Heart right ventricle (tissue), 16 donors: ENCODE data around the gene ITPR2. TPM values are rescaled to one million over a fixed set of nuclear protein-coding genes. Genes with fewer than 3 reads are reported as not detected.

ENCODE experiments used
- ATAC-seq, 8 donors: fragments of 200-7000 bp; cut with Tn5 transposase; one replicate each; pipeline ENCODE4 v1.9.1; 2020; ENCODE audit warnings: mild to moderate bottlenecking in 8 of 8, moderate library complexity in 8 of 8, moderate number of reproducible peaks in 1 of 8
- DNase-seq, 2 donors: peaks; one replicate each; pipeline ENCODE4 v3.0.0-alpha.2; 2020
- H3K27ac ChIP-seq, 10 donors: fragments of 200-600 bp; sonication (generic) in 2 of 10; one replicate each; pipeline versions ENCODE4 v1.5.0 to v1.8.0; 2020 to 2022; ENCODE audit warnings: mild to moderate bottlenecking in 3 of 10
- H3K27me3 ChIP-seq, 7 donors: fragments of 200-600 bp; one replicate each; pipeline ENCODE4 v1.8.0; 2021 to 2022; ENCODE audit warnings: mild to moderate bottlenecking in 2 of 7
- H3K36me3 ChIP-seq, 9 donors: fragments of 200-600 bp; sonication (generic) in 1 of 9; one replicate each; pipeline versions ENCODE4 v1.5.0 to v1.8.0; 2020 to 2022; ENCODE audit warnings: mild to moderate bottlenecking in 2 of 9
- H3K4me1 ChIP-seq, 9 donors: fragments of 200-600 bp; sonication (generic) in 1 of 9; one replicate each; pipeline versions ENCODE4 v1.5.0 to v1.8.0; 2020 to 2022; ENCODE audit warnings: mild to moderate bottlenecking in 4 of 9
- H3K4me3 ChIP-seq, 10 donors: fragments of 200-600 bp; sonication (generic) in 2 of 10; one replicate each; pipeline versions ENCODE4 v1.5.0 to v1.8.0; 2020 to 2022; ENCODE audit warnings: mild to moderate bottlenecking in 7 of 10, moderate library complexity in 2 of 10
- H3K9me3 ChIP-seq, 11 donors: fragments of 200-600 bp in 10 of 11; sonication (generic) in 2 of 11; one replicate each; pipeline versions ENCODE4 v1.5.0 to v1.8.0; 2013 to 2022; ENCODE audit warnings: mild to moderate bottlenecking in 2 of 11, control low read depth in 1 of 11, moderate library complexity in 1 of 11
- WGBS, 2 donors: extraction: QIAGEN DNeasy Blood & Tissue Kit; methylation state at CpG; one replicate each; pipeline ENCODE4 v1.1.7; 2013; ENCODE audit warnings: inconsistent platforms in 1 of 2; 5-methylcytosine and 5-hydroxymethylcytosine counted together
- intact Hi-C, 10 donors: fragments of 100-400 bp; cut with DNase I; formaldehyde crosslinking; loops; one replicate each; pipeline versions ENCODE4 v1.11.1 to v1.14.2; 2022
- polyA plus RNA-seq, 2 donors: library from polyadenylated mRNA; stranded (reverse); fragments of 200-250 nt; gene quantifications; one replicate each; pipeline ENCODE4 v1.2.3, GENCODE V29; 2013
- total RNA-seq, 10 donors: library from RNA; stranded (reverse); fragmentation: NEBNext Ultra II Directional in 3 of 10; extraction: Animal tissue kit (Norgen Biotek cat#: 25700) in 3 of 10; gene quantifications; one replicate each; pipeline versions ENCODE4 v1.2.1 to v1.2.4, GENCODE V29; 2021 to 2023
- TF ChIP-seq, protein P1 (sequence below), 9 donors: fragments of 200-600 bp; sonication (generic) in 2 of 9; IDR thresholded peaks; one replicate each; pipeline versions ENCODE4 v1.5.0 to v1.8.0; 2021 to 2022; ENCODE audit warnings: antibody characterized with exemption in 9 of 9, mild to moderate bottlenecking in 5 of 9, moderate library complexity in 1 of 9
- donor health status: Arrhythmogenic right ventricular cardiomyopathy.
- donor health status: ischemic (EF 13 %, LVEDD 7.1; RV severe dilation, severe dysfunction).
- donor health status: healthy with polysubstance abuse.
- donor health status: DM: no; HTN: yes; CAD: no.
- donor health status: DM: no; HTN: no; CAD: no.
- donor health status: ischemic (EF 25% LVEDD 6.9; RV normal size, moderate dysfunction).
- donor health status: ischemic (EF 25% LVEDD 5.7; RV mildly dilated, moderate dysfunction).
- donor health status: healthy.
- donor health status: DM: yes; HTN: yes; CAD: no.
- donor health status: Ischemic cardiomyopathy.
- donor health status: ischemic (EF 35%, LVEDD 5.7; RV mildly dilated, moderate dysfunction).
- donor health status: nonischemic (EF 11% LVEDD 7.7; RV severe dilation, severe dysfunction).
- donor health status: DM: yes; HTN: yes; CAD: no.
- donor health status: PGD.
- donor health status: ischemic (EF 29% LVEDD 5.4; RV normal size, mild dysfunction).
- donor health status: nonischemic (EF 23%, LVEDD 6.1; RV moderate dilation, normal function).

The ITPR2 gene
- total and polyA plus RNA-seq, 12 donors: 2.0 to 18.9 (median 14.3) TPM

DNA sequence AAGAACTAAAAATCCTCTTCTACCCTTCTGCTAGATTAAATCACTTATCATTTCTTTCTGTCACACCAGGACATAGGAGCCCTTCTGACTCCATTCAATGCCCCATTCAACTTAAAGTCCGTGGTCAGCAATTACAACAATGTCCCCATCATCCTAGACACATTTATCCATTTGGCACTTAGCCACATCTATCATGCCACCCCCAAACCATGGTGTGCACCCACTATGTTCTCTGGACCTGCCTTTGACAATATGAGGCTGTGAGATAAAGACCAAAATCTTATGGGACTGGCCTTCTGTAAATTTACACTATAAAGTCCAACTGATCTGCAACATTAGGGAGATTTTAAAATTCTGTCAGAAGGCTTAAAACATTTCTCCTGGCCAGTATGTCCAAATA lies 533.2 kb downstream of the ITPR2 start:
- Histone ChIP-seq H3K27ac (peak overlapping the region in 6 of 10 donors; percentile 67 to 89 (median 75)), H3K4me1 (peaks cover 0 to 31% (median 20%) of the 10 kb centered on the region in 9 donors), H3K27me3 (no peaks in the 10 kb centered on the region), H3K9me3 (no peaks in the 10 kb centered on the region), H3K4me3 (no peak overlapping the region), H3K36me3 (no peaks in the 10 kb centered on the region)
- DNase-seq (no peak), ATAC-seq (no peak)
- TF ChIP-seq, protein P1, sequence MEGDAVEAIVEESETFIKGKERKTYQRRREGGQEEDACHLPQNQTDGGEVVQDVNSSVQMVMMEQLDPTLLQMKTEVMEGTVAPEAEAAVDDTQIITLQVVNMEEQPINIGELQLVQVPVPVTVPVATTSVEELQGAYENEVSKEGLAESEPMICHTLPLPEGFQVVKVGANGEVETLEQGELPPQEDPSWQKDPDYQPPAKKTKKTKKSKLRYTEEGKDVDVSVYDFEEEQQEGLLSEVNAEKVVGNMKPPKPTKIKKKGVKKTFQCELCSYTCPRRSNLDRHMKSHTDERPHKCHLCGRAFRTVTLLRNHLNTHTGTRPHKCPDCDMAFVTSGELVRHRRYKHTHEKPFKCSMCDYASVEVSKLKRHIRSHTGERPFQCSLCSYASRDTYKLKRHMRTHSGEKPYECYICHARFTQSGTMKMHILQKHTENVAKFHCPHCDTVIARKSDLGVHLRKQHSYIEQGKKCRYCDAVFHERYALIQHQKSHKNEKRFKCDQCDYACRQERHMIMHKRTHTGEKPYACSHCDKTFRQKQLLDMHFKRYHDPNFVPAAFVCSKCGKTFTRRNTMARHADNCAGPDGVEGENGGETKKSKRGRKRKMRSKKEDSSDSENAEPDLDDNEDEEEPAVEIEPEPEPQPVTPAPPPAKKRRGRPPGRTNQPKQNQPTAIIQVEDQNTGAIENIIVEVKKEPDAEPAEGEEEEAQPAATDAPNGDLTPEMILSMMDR (IDR thresholded peaks at IDR 0.05): no peak
- intact Hi-C loops: loop anchor here in 1 of 10 donors (5.0 kb wide), 1 partner anchor 102 kb away; the partner anchor contains the start of gene SSPN
- WGBS, 2 donors: 81 to 92% methylated on average over 1 of the region's 1 CpG

DNA sequence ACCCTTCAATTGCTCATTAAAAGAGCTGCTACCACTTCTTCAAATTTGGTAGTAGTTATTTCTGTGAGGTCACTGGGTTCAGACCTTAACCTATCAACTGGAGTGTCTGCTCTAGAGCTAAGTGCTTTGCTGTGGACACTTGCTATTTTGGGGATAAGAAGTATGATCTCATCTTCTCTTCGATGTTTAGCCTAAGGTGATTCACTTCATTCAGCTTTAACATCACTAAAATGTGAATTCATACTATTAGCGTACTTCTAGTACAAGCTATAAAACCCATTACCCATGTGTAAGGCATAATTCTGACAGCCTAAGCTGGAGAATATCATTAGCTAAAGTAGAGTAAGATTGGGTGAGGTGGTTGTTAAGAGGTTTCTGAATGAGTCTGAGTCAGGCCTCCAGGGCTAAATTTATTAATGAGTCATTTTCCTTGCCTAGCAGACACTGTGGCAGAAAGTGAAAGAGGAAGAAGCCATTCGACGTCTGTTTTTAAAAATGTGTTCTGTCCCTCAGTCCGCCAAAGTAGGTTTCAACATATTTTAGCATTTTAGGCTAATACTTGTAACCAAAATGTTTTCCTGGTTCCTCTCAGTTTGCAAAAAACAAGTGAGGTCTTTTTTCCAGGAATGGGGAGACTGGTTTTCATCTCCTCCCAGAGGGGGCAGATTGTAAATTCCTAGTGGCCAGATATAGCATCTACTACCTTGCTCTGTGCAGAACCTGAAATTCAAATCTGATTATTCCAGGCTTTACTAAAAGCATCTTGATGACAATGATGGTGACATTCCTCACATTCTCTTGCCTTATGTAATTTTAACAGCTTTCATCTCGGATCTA lies 534.0 kb downstream of the ITPR2 start:
- peak overlapping the region in 4 of 10 donors; percentile 4 to 30 (median 22) for H3K4me3 ChIP-seq
- TF ChIP-seq, protein P1 (IDR thresholded peaks at IDR 0.05): peak in 4 of 9 donors; percentile 23 to 31 (median 30)
- H3K27me3 ChIP-seq: no peaks in the 10 kb centered on the region
- H3K9me3 ChIP-seq: no peaks in the 10 kb centered on the region
- no peaks in the 10 kb centered on the region for H3K36me3 ChIP-seq
- DNase-seq: peak in 1 of 2 donors; percentile 30
- peaks cover 0 to 31% (median 20%) of the 10 kb centered on the region in 9 donors for H3K4me1 ChIP-seq
- peak overlapping the region in 8 of 10 donors; percentile 32 to 89 (median 69) for H3K27ac ChIP-seq
- 35 to 44% methylated on average over 6 of the region's 6 CpGs for WGBS, 2 donors
- peak; percentile 88 to 98 (median 94) for ATAC-seq
- intact Hi-C loops: loop anchor here in 1 of 10 donors (5.0 kb wide), 1 partner anchor 102 kb away; the partner anchor contains the start of gene SSPN

DNA sequence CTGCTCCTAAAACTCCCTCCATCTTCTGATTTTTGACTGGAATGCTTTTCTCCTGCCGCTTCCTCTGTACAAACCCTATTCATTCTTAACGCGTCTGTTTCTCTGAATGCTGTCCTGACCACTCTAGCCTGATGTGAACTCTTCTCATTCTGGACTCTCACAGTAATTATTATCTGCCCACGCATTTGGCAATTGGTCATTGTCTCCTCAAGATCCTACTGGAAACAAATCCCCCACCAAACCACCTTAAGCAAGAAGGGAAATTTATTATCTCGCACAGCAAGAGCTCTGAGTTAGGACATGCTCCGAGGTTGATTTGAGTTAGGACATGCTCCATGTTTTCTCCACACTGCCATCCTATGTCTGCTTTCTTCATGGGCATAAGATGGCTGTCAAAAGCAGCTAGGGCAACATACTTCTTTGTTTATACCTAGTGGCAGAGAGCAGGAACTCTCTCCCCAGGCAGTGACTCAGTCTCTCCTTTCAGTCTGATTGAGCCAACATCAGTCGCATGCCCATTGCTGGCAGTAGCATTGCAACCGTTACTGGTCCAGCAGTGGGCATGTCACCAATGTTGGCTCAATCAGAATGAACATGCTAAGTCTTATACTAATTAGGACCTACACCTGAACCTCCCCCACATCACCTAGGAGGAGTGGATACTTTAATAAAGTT lies 535.5 kb downstream of the ITPR2 start:
- Histone ChIP-seq H3K27me3 (no peaks in the 10 kb centered on the region), H3K27ac (peak overlapping the region in 5 of 10 donors; percentile 67 to 89 (median 80)), H3K36me3 (no peaks in the 10 kb centered on the region), H3K4me3 (no peak overlapping the region), H3K4me1 (peaks cover 0 to 31% (median 20%) of the 10 kb centered on the region in 9 donors), H3K9me3 (no peaks in the 10 kb centered on the region)
- DNase-seq: peak in 1 of 2 donors; percentile 32
- intact Hi-C loops: loop anchor here in 1 of 10 donors (5.0 kb wide), 1 partner anchor 100 kb away; the partner anchor contains the start of gene SSPN
- WGBS, 2 donors: 77 to 85% methylated on average over 8 of the region's 8 CpGs
- TF ChIP-seq, protein P1 (IDR thresholded peaks at IDR 0.05): no peak
- ATAC-seq: peak in 1 of 8 donors; percentile 35

DNA sequence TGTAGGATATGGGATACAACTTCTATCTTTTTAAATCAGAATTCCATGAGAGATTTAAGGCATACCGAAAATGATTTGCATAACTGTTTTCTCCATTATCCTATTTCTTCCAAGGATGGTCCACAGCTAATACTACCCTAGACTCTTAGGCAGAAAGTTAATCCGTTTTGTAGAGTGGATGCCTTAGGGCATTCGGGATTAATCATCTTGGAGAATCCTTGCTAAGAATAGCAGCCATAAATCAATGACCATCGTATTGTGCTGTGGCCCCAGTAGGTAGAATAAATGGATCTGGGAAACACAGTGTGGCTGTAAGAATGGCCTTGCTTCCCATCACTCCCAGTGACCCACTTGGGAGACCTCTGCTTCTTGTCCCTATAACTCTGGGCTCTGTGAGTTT lies 538.0 kb downstream of the ITPR2 start:
- Histone ChIP-seq H3K27ac (no peak overlapping the region), H3K27me3 (no peaks in the 10 kb centered on the region), H3K9me3 (no peaks in the 10 kb centered on the region), H3K4me1 (peaks cover 0 to 31% (median 20%) of the 10 kb centered on the region in 9 donors), H3K36me3 (no peaks in the 10 kb centered on the region), H3K4me3 (no peak overlapping the region)
- intact Hi-C loops: loop anchor here in 1 of 10 donors (5.0 kb wide), 1 partner anchor 98 kb away; the partner anchor contains the start of gene SSPN
- ATAC-seq: no peak
- DNase-seq: no peak
- 86 to 87% methylated on average over 4 of the region's 4 CpGs for whole genome bisulfite sequencing, 2 donors
- TF ChIP-seq, protein P1 (IDR thresholded peaks at IDR 0.05): no peak
